Measurements from ENCODE around the gene KCNJ10. TPM values are rescaled to one million over a fixed set of nuclear protein-coding genes. Genes with fewer than 3 reads are reported as not detected.
A peak's percentile ranks its signal among the peaks of the same experiment; 100 is the strongest.
"Not testable (repeated sequence)": the region's sequence is repeated elsewhere in the genome, so short reads cannot be mapped to it uniquely, and the experiment has no call there.

KCNJ10 gene
- total RNA-seq: not detected in 2 replicates

GRCh38 chr1:160069460-160070231 is at the start of gene KCNJ10:
Gene KCNJ10, minus strand, starts transcription at chr1:160070160. Its CDS starts 27,628 bp downstream, at chr1:160042532.
- no peak for DNase-seq

- DNase-seq: no peak
Observed at GRCh38 chr1:160118928-160119327, 49.0 kb upstream of the KCNJ10 start.

- no peak for DNase-seq
Observed at GRCh38 chr1:160117709-160118183, 47.8 kb upstream of the KCNJ10 start.

GRCh38 chr1:160117300-160117699 is 47.3 kb upstream of the KCNJ10 start:
- DNase-seq: no peak

- DNase-seq: no peak
Observed at GRCh38 chr1:160116283-160117147, 46.6 kb upstream of the KCNJ10 start.

GRCh38 chr1:160115545-160116282 is 45.8 kb upstream of the KCNJ10 start, which contains the start of gene ATP1A2:
Gene ATP1A2, plus strand, starts transcription at chr1:160115759. Its CDS starts 103 bp downstream, at chr1:160115862.
- no peak for DNase-seq

- no peak for DNase-seq
Observed at GRCh38 chr1:160114085-160114484, 44.1 kb upstream of the KCNJ10 start.

GRCh38 chr1:160113407-160113806 is 43.4 kb upstream of the KCNJ10 start:
- no peak for DNase-seq

GRCh38 chr1:160112357-160112756 is 42.4 kb upstream of the KCNJ10 start:
- no peak for DNase-seq

GRCh38 chr1:160111462-160111861 is 41.5 kb upstream of the KCNJ10 start:
- DNase-seq: not testable (repeated sequence)

GRCh38 chr1:160109686-160110085 is 39.7 kb upstream of the KCNJ10 start:
- no peak for DNase-seq

GRCh38 chr1:160108888-160109662 is 39.1 kb upstream of the KCNJ10 start:
- peak; percentile 71 for DNase-seq

- DNase-seq: no peak
Observed at GRCh38 chr1:160107512-160107911, 37.6 kb upstream of the KCNJ10 start.

- DNase-seq: no peak
Observed at GRCh38 chr1:160105155-160105554, 35.2 kb upstream of the KCNJ10 start.

GRCh38 chr1:160104486-160104885 is 34.5 kb upstream of the KCNJ10 start:
- no peak for DNase-seq

- no peak for DNase-seq
Observed at GRCh38 chr1:160103658-160104408, 33.9 kb upstream of the KCNJ10 start.

GRCh38 chr1:160101717-160102522 is 32.0 kb upstream of the KCNJ10 start:
- DNase-seq: no peak

- DNase-seq: peak; percentile 80
Observed at GRCh38 chr1:160101037-160101716, 31.2 kb upstream of the KCNJ10 start.

- DNase-seq: no peak
Observed at GRCh38 chr1:160099716-160100375, 29.9 kb upstream of the KCNJ10 start.
